Measurements from ENCODE around the gene PTPN20.

DNA sequence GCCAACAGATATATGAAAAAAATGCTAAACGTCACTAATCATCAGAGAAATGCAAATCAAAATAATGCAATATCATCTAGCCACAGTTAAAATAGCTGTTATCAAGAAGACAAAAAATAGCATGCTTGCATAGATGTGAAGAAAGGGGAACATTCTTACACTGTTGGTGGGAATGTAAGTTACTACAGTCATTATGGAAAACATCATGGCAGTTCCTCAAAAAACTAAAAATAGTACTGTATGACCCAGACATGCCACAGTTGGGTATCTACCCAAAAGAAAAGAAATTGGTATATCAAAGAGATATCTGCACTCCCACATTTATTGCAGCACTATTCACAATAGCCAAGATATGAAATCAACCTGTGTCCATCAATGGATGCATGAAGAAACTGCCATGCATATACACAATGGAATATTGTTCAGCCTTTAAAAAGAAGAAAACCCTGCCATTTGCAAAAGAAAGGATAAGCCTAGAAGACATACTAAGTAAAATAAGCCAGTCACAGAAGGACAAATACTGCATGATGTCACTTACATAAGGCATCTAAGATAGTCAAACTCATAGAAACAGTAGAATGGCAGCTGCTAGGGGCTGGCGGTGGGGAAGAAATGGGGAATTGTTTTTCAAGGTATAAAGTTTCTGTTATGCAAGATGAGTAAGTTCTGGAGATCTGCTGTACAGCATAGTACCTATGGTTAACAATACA lies 107.0 kb downstream of the PTPN20 start:
- TF ChIP-seq, protein P1, sequence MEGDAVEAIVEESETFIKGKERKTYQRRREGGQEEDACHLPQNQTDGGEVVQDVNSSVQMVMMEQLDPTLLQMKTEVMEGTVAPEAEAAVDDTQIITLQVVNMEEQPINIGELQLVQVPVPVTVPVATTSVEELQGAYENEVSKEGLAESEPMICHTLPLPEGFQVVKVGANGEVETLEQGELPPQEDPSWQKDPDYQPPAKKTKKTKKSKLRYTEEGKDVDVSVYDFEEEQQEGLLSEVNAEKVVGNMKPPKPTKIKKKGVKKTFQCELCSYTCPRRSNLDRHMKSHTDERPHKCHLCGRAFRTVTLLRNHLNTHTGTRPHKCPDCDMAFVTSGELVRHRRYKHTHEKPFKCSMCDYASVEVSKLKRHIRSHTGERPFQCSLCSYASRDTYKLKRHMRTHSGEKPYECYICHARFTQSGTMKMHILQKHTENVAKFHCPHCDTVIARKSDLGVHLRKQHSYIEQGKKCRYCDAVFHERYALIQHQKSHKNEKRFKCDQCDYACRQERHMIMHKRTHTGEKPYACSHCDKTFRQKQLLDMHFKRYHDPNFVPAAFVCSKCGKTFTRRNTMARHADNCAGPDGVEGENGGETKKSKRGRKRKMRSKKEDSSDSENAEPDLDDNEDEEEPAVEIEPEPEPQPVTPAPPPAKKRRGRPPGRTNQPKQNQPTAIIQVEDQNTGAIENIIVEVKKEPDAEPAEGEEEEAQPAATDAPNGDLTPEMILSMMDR (IDR thresholded peaks at IDR 0.05): no peak
- TF ChIP-seq POLR2A (IDR thresholded peaks at IDR 0.05): no peak

Measured in body of pancreas (tissue), 4 donors.